Sigmoid colon (tissue), 4 donors: ENCODE results near the gene GRAP2.

Experiments
- CTCF ChIP-seq, 4 experiments: fragments of 450-650 bp in 3 of 4; fragments of 200-600 bp in 1 of 4; IDR thresholded peaks; one replicate each; pipeline ENCODE4 v1.5.1; 2016 to 2019; ENCODE audit warnings: antibody characterized with exemption in 4 of 4, mild to moderate bottlenecking in 3 of 4, moderate library complexity in 2 of 4
- EP300 ChIP-seq, 4 donors: sonication (generic); formaldehyde crosslinking; IDR thresholded peaks; one replicate each; pipeline ENCODE4 v1.6.1; 2017; ENCODE audit warnings: antibody characterized with exemption in 4 of 4
- POLR2A ChIP-seq, 2 donors: fragments of 450-650 bp; IDR thresholded peaks; one replicate each; pipeline ENCODE4 v1.6.1; 2016; ENCODE audit warnings: antibody characterized with exemption in 2 of 2, mild to moderate bottlenecking in 2 of 2, moderate library complexity in 2 of 2
- POLR2AphosphoS5 ChIP-seq, 4 donors: sonication (generic); formaldehyde crosslinking; IDR thresholded peaks; one replicate each; pipeline ENCODE4 v1.6.1; 2017; ENCODE audit warnings: antibody characterized with exemption in 4 of 4

- TF ChIP-seq POLR2A (IDR thresholded peaks at IDR 0.05): no peak
- TF ChIP-seq CTCF (IDR thresholded peaks at IDR 0.05): no peak
- TF ChIP-seq EP300 (IDR thresholded peaks at IDR 0.05): no peak
- no peak for TF ChIP-seq POLR2AphosphoS5 (IDR thresholded peaks at IDR 0.05)
These were observed 13.0 kb downstream of the GRAP2 start for GRCh38 chr22:39913886-39914285.
